GM23248 (cell line): Measurements from ENCODE around the gene USP31.

ENCODE experiments used
- EZH2 ChIP-seq: fragments of 200-600 bp; sonication (generic); IDR thresholded peaks from 2 replicates; pipeline ENCODE4 v1.6.1; 2018; ENCODE audit warnings: antibody characterized with exemption, mild to moderate bottlenecking; ENCODE audit not compliant: insufficient read depth, poor library complexity, severe bottlenecking
- EZH2phosphoT487 ChIP-seq: fragments of 200-600 bp; sonication (generic); IDR thresholded peaks from 2 replicates; pipeline ENCODE4 v1.6.1; 2018; ENCODE audit warnings: antibody characterized with exemption, moderate library complexity, mild to moderate bottlenecking, low read depth; ENCODE audit not compliant: insufficient read depth

DNA sequence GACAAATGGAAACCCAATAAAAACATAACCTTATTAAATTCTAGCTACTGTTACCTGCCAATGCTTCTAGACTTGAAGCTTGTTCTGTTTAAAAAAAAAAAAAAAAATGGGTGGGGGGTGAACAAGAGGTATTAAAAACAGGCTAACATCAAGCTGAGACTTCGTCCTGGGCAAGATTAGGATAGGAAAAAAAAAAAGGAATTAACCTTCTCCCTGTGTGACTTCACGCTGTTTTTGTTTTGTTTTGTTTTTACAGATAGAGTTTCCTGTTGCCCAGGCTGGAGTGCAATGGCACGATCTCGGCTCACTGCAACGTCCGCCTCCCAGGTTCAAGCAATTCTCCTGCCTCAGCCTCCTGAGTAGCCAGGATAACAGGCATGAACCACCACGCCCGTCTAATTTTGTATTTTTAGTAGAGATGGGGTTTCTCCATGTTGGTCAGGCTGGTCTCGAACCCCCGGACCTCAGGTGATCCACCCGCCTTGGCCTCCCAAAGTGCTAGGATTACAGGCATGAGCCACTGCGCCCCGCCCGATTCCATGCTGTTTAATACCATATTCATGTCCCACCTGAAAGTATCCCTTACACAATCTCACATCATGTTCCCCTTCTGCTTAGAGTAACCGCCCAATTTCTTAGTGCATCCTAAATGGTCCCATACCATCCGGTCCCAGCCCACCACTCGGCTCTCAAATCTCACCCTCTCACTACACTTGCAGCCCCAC lies 2.2 kb downstream of the USP31 start:
- TF ChIP-seq EZH2 (no peak), EZH2phosphoT487 (no peak)
